K562 treated with DMSO at 1 percent for 24 hours (cell line): ENCODE data around the gene RUNX1. TPM values are rescaled to one million over a fixed set of nuclear protein-coding genes. Genes with fewer than 3 reads are reported as not detected.

ENCODE experiments used
- total RNA-seq: library from RNA; unstranded; fragments of 300-600 nt; gene quantifications from 2 replicates; pipeline ENCODE4 v1.2.3, GENCODE V29; 2022; ENCODE audit warnings: low read depth; ENCODE audit not compliant: insufficient read depth

RUNX1 gene
- total RNA-seq = 28.4 and 41.8 TPM in 2 replicates

DNA sequence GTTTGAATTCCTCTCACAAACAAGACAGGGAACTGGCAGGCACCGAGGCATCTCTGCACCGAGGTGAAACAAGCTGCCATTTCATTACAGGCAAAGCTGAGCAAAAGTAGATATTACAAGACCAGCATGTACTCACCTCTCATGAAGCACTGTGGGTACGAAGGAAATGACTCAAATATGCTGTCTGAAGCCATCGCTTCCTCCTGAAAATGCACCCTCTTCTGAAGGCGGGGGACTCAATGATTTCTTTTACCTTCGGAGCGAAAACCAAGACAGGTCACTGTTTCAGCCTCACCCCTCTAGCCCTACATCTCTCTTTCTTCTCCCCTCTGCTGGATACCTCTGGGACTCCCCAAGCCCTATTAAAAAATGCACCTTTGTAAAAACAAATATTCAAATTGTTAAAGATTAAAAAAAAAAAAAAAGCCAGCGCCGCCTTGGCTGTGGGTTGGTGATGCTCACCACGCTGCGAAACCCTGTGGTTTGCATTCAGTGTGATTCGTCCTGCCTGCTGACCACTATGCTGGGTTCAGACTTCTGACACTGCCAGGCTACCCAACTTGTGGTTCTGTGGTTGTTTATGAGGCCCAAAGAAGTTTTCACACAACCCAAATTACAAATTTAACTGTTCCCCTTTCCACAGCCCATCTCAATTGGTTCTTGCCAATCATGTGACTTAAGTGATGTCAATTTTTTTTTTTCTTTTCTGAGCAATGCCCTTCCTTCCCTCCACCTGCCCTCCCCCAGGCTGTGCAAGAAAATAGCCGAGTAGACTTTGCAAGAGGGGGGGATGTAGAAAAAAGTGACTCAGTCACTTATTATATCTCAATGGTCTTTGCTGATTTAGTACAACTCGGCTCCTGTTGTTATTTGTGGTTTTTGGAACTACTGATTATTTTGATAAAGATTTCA lies at the start of gene RUNX1:
Gene RUNX1 (minus strand): TSS at position 597 of the 912 bp plus-strand sequence.

